Measurements from ENCODE around the gene INO80E.
"Not testable (repeated sequence)": the region's sequence is repeated elsewhere in the genome, so short reads cannot be mapped to it uniquely, and the experiment has no call there.

INO80E gene, protein sequence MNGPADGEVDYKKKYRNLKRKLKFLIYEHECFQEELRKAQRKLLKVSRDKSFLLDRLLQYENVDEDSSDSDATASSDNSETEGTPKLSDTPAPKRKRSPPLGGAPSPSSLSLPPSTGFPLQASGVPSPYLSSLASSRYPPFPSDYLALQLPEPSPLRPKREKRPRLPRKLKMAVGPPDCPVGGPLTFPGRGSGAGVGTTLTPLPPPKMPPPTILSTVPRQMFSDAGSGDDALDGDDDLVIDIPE

DNA sequence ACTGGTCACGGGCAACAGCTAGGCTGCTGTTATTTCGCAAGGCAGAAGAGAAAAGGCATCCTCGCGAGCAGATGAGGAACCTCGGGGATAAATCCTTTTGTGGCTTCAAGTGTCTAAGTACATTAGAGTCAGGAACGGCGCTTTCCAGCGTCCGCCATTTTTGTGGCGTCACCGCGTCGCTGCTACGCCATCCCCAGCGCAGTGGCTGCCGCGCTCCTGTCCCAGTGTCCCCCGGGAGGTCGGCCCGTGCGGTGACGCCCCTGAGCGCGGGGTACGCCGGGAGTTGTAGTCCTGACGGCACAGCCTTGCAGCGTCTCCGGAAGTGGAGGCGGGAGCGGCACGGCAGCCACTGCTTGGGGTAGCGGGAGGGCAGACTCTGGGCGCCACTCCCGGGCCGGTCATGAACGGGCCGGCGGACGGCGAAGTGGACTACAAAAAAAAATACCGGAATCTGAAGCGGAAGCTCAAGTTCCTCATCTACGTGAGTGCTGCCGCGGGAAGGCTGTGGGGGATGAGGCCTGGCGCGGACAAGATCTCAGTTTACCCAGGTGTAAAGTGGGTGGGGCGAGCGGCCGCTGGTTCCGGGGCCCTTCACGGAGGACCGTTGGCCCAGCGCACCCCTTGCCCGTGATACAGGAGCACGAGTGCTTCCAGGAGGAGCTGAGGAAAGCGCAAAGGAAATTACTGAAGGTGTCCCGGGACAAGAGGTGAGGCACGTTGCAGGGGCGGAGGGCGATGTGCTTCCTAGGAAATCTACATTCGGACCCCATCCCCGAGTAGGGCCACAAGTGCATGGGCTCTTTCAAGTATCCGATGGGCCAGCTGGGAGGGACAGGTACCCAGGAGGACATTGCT is at the start of gene INO80E:
Gene INO80E (plus strand): TSS at position 331 of the 855 bp plus-strand sequence. CDS start 70 bp downstream, at position 401.
- DNase-seq (ENCODE audit: low read depth) = peak; percentile 83

GRCh38 chr16:29947897-29948296 is 48.1 kb upstream of the INO80E start:
- DNase-seq (ENCODE audit: low read depth) = no peak

- DNase-seq (ENCODE audit: low read depth) = no peak
Measured at GRCh38 chr16:29950806-29951461, 45.1 kb upstream of the INO80E start.

- no peak for DNase-seq (ENCODE audit: low read depth)
Measured at GRCh38 chr16:29951625-29952365, 44.2 kb upstream of the INO80E start.

DNA sequence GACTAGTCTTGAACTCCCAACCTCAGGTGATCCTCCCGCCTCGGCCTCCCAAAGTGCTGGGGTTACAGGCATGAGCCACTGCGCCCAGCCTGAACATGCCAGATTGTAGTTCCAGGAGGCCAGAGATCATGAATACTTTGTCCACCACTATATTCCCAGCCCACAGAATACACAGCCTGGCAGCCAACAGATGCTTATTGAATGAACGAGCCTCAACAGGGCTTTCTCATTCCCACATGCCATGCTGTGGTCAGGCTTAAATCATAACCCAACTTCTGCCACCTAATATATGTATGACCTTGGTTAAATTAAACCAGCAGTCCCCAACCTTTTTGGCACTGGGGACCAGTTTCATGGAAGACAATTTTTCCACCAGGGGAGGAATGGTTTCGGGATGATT is 37.3 kb upstream of the INO80E start:
- DNase-seq (ENCODE audit: low read depth) = no peak

DNA sequence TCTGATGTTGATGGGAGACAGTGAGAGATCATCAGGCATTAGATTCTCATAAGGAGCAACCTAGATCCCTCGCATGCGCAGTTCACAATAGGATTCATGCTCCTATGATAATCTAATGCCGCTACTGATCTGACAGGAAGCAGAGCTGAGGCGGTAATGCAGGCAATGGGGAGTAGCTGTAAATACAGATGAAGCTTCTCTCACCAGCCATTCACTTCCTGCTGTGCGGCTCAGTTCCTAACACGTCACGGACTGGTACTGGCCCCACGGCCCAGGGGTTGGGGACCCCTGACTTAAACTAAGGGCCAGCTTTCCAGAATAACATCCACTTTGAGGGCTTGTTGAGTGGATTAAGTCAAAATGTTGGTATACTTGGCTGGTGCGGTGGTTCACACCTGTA is 36.7 kb upstream of the INO80E start:
- DNase-seq (ENCODE audit: low read depth) = no peak

GRCh38 chr16:29959821-29960220 is 36.2 kb upstream of the INO80E start:
- DNase-seq (ENCODE audit: low read depth) = not testable (repeated sequence)

- no peak for DNase-seq (ENCODE audit: low read depth)
Measured at GRCh38 chr16:29961127-29961478, 34.9 kb upstream of the INO80E start.

DNA sequence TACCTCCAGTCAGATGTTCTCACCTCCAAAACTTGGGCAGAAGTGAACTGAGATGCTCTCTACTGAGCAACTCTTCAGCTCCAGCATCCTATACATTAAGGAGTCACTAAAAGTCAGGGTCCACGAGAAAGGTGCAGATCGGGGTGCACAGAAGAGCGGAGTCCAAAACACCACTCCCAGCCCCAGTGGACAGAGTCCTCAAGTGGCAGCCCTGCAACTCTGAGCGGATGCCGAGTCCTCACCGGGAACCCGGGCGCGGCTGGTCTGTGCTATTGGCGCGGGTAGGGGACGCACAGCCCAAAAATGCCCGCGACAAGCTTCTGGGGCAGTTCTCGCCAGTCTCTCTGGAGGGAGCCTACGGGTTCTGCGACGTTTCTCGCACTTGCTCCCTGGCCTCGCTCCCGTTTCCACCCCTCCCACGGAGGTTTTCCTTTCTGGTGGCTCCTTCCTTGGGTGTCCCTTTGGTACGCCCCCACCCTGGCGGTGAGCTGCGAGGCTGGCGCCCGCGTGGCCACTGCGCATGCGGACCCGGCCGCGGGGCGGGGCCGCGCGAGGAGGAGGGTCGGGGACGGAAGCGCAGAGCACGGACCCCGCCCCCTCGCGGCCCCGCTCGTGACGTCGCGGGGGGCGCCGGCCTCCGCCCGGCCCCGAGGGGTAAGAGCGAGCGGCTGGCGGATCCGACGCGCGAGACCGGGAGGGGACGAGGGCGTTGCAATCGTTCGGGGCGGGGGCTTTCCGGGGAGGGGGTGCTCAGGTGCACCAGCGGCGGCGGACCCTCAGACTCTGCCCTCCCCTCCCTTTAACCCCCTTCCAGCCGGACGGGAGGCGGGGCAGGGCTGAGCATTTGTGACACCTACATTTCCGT is 34.3 kb upstream of the INO80E start, which contains the start of gene TMEM219:
Gene TMEM219 (plus strand): TSS at position 601 of the 865 bp plus-strand sequence. CDS start 1,065 bp downstream, outside the sequence.
- DNase-seq (ENCODE audit: low read depth) = peak; percentile 60

DNA sequence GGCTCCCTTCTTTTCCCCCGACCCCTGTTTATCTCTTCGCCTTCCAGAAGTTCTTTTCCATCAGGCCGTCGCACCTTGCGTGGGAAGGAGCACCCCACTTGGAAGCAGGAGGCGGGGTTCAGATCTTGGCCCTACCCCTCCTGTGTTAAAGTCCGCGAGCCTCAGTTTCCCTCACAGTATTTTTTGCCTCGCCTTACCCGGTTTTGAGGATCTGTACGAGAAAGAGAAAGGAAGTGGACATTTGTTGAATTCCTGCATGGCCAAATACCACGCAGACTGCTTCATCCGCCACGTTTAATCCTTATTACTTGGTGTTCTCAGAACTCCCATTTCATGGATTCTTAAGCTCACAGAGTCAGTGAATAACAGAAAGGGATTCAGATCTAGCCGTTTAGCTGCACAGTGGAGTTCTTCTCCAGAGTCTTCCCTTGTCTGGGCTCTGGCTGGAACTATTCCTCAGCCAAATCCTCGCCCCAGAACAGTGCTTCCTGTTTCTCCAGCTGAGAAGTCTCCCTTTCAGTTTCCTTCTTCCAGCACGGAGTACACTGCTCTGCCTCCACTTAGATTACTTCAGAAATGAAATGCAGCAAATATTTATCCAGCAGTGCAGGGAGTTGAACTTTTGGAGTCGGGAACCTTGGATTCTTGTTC is 33.6 kb upstream of the INO80E start:
- DNase-seq (ENCODE audit: low read depth) = no peak

GRCh38 chr16:29963021-29963743 is 32.9 kb upstream of the INO80E start:
- DNase-seq (ENCODE audit: low read depth) = no peak

GRCh38 chr16:29968205-29968604 is 27.8 kb upstream of the INO80E start:
- no peak for DNase-seq (ENCODE audit: low read depth)

DNA sequence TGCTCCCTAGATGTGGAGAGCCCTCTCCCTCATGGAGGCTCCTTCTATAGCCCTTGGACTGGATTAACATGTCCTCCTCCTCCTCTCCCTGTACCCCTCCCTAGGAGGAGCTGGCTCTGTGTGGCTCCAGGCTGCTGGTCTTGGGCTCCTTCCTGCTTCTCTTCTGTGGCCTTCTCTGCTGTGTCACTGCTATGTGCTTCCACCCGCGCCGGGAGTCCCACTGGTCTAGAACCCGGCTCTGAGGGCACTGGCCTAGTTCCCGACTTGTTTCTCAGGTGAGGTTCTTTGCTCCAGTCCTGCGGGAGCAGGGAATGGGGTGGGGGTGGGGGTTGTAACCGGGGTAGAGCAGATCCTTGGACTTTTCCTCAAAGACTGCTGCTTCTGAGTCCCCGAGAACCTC is 24.7 kb upstream of the INO80E start:
- no peak for DNase-seq (ENCODE audit: low read depth)

DNA sequence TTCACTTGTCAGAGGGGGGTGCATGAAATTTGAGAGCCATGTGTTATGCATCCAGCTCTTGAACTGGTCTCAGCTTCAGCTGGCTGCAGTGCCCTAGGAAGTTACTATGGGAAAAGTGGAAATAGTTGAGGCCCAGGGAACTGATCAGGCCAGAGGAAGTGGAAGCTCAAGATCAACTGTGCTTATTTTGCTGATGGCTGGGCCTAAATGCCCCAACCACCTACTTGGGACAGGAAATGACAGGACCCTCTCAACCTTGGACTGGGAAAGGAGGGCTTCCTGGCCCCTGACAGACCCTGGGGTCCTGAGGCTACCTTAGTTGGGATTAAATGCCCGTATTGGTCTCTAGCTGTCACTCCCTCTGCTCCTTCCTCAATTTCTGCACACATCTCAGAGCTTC is 23.5 kb upstream of the INO80E start:
- no peak for DNase-seq (ENCODE audit: low read depth)

DNA sequence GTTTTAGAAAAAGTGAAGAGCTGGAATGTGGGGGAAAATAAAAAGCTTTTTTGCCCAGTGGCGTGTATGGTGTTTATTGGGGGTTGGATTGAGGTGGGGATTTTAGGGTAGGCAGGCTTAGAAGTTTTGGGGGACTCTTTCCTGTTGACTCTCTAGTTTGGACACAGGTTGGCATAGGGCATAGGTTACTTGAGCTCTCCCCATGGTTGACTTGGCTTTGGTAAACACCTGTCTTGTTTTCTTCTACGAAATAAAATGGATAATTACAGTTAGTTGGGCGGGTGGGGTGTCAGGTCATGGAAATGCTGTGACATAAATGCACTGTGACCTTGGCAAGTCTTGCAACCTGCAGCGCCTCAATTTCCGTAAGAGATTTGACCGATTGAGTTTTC is 23.1 kb upstream of the INO80E start:
- DNase-seq (ENCODE audit: low read depth) = no peak

- DNase-seq (ENCODE audit: low read depth) = peak; percentile 95
Measured at GRCh38 chr16:29973384-29974246, 22.4 kb upstream of the INO80E start, which contains the start of gene TAOK2. Gene TAOK2 (plus strand): TSS chr16:29973868. CDS start chr16:29977773, 3,905 bp downstream.

GRCh38 chr16:29974291-29975133 is 21.5 kb upstream of the INO80E start:
- no peak for DNase-seq (ENCODE audit: low read depth)

DNA sequence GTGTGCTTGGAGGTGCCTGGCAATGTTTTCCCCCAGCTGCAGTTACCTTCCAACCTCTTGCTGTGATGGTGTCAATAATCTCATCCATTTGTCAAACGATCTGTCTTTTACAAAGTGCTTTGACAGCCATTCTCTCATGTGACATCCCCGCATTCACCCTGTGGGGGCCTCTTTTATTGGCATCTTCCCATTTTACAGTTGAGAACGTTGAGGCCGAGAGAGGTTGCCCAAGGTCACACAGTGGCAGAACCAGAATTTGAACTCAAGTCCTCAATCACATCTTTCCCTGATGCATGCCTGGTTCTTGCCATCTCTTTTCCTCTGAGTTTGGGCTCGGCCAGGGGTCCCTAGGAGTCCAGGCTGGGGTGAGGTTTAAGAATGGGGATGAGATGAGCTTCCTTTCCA is 20.9 kb upstream of the INO80E start:
- no peak for DNase-seq (ENCODE audit: low read depth)

Data from HS-5 (cell line).